SK-N-SH (cell line): Measurements from ENCODE around the gene CEP89. TPM values are rescaled to one million over a fixed set of nuclear protein-coding genes. Genes with fewer than 3 reads are reported as not detected.
A peak's percentile ranks its signal among the peaks of the same experiment; 100 is the strongest.

Experiments
- CTCF ChIA-PET: fragments of 300-600, 350-600 bp; formaldehyde crosslinking; extraction: SDS; loops from one replicate; lab custom pipeline; 2021; lab: Yijun Ruan, JAX
- POLR2A ChIA-PET: fragments of 350-600 bp; sonication (Branson Sonifier 250); formaldehyde crosslinking; extraction: SDS; loops from one replicate; lab custom pipeline; 2020; ENCODE audit warnings: antibody characterized with exemption, inconsistent platforms; lab: Yijun Ruan, JAX
- DNase-seq: peaks from one replicate; pipeline ENCODE4 v3.0.0; 2012
- H2AFZ ChIP-seq: fragments of 200-600 bp; sonication (generic); 2 replicates; pipeline ENCODE4 v1.8.1; 2016; ENCODE audit warnings: antibody characterized with exemption, mild to moderate bottlenecking, low read depth
- H3F3A ChIP-seq: fragments of 200-600 bp; sonication (generic); replicated peaks from 2 replicates; pipeline ENCODE3; 2016; ENCODE audit warnings: antibody characterized with exemption, mild to moderate bottlenecking; ENCODE audit not compliant: insufficient read depth
- H3K27ac ChIP-seq, 2 experiments: fragments of 200-500 bp in 1 of 2; fragments of 200-600 bp in 1 of 2; sonication (Bioruptor generic) in 1 of 2; sonication (generic), shearing (Covaris generic) in 1 of 2; 2 replicates each; pipeline versions ENCODE4 v1.5.1 to v1.6.1; 2014 to 2016; ENCODE audit warnings: low read depth in 2 of 2, inconsistent platforms in 1 of 2, low read length in 1 of 2, mild to moderate bottlenecking in 1 of 2, mixed read lengths in 1 of 2
- H3K27me3 ChIP-seq: fragments of 200-600 bp; sonication (generic), shearing (Covaris generic); 2 replicates; pipeline ENCODE4 v1.6.1; 2016; ENCODE audit warnings: mixed run types; ENCODE audit not compliant: insufficient read depth
- H3K36me3 ChIP-seq, 2 experiments: fragments of 200-500 bp in 1 of 2; fragments of 200-600 bp in 1 of 2; sonication (Bioruptor generic) in 1 of 2; sonication (generic) in 1 of 2; replicated peaks in 1 of 2; 2 replicates each; pipeline versions ENCODE3 to v1.5.1; 2014 to 2016; ENCODE audit warnings: low read length in 1 of 2, mild to moderate bottlenecking in 1 of 2; ENCODE audit not compliant: insufficient read depth in 2 of 2, control insufficient read depth in 1 of 2
- H3K4me1 ChIP-seq, 2 experiments: fragments of 200-500 bp in 1 of 2; fragments of 200-600 bp in 1 of 2; sonication (Bioruptor generic) in 1 of 2; sonication (generic), shearing (Covaris generic) in 1 of 2; 2 replicates each; pipeline versions ENCODE4 v1.5.1 to v1.6.1; 2014 to 2016; ENCODE audit warnings: low read depth in 1 of 2, low read length in 1 of 2, mixed run types in 1 of 2; ENCODE audit not compliant: insufficient read depth in 2 of 2, control insufficient read depth in 1 of 2
- H3K4me2 ChIP-seq: fragments of 200-600 bp; sonication (generic), shearing (Covaris generic); 2 replicates; pipeline ENCODE4 v1.6.1; 2017; ENCODE audit warnings: mixed run types
- H3K4me3 ChIP-seq, 2 experiments: fragments of 200-500 bp in 1 of 2; fragments of 200-600 bp in 1 of 2; sonication (Bioruptor generic) in 1 of 2; sonication (generic), shearing (Covaris generic) in 1 of 2; 2 replicates each; pipeline versions ENCODE4 v1.5.1 to v1.8.1; 2014 to 2016; ENCODE audit warnings: low read depth in 2 of 2, inconsistent platforms in 1 of 2, low read length in 1 of 2, mild to moderate bottlenecking in 1 of 2, mixed read lengths in 1 of 2, moderate library complexity in 1 of 2
- H3K79me2 ChIP-seq: fragments of 200-600 bp; sonication (generic); 2 replicates; pipeline ENCODE4 v1.8.1; 2017; ENCODE audit warnings: mild to moderate bottlenecking; ENCODE audit not compliant: insufficient read depth
- H3K9ac ChIP-seq: fragments of 200-600 bp; sonication (generic); 2 replicates; pipeline ENCODE4 v1.6.1; 2017; ENCODE audit warnings: mixed run types
- H3K9me2 ChIP-seq: fragments of 200-600 bp; sonication (generic); 2 replicates; pipeline ENCODE4 v1.6.1; 2017; ENCODE audit warnings: mixed run types
- H3K9me3 ChIP-seq: fragments of 200-600 bp; sonication (generic); 2 replicates; pipeline ENCODE4 v1.6.1; 2017; ENCODE audit warnings: mixed run types, mild to moderate bottlenecking, moderate library complexity
- H4K20me1 ChIP-seq: fragments of 200-600 bp; sonication (generic); 2 replicates; pipeline ENCODE4 v1.6.1; 2017; ENCODE audit warnings: mild to moderate bottlenecking, mixed run types; ENCODE audit not compliant: insufficient read depth
- CHD2 ChIP-seq: fragments of 150-350 bp; IDR thresholded peaks from 2 replicates; pipeline ENCODE4 v1.6.1; 2018; ENCODE audit warnings: low read length; ENCODE audit not compliant: partially characterized antibody
- ELF1 ChIP-seq: IDR thresholded peaks from 2 replicates; pipeline ENCODE4 v1.4.0; 2012
- EP300 ChIP-seq, 2 experiments: IDR thresholded peaks; 2 replicates each; pipeline versions ENCODE4 v1.4.0 to v1.6.1; 2012; ENCODE audit warnings: borderline replicate concordance in 1 of 2, low read depth in 1 of 2, low read length in 1 of 2
- EZH2phosphoT487 ChIP-seq: fragments of 200-600 bp; sonication (generic); IDR thresholded peaks from 2 replicates; pipeline ENCODE4 v1.6.1; 2017; ENCODE audit warnings: low read depth, mixed run types, mild to moderate bottlenecking, antibody characterized with exemption, moderate library complexity, borderline replicate concordance
- FOSL2 ChIP-seq: IDR thresholded peaks from 2 replicates; pipeline ENCODE4 v1.4.0; 2012; ENCODE audit warnings: low read depth, mild to moderate bottlenecking, moderate library complexity, borderline replicate concordance
- FOXM1 ChIP-seq: IDR thresholded peaks from 2 replicates; pipeline ENCODE4 v1.4.0; 2012; ENCODE audit warnings: low read depth, mild to moderate bottlenecking
- GATA2 ChIP-seq: sonication (generic); formaldehyde crosslinking; IDR thresholded peaks from 2 replicates; pipeline ENCODE4 v1.5.0; 2020; ENCODE audit warnings: mild to moderate bottlenecking, missing genetic modification reagents
- IRF3 ChIP-seq: fragments of 150-350 bp; IDR thresholded peaks from 2 replicates; pipeline ENCODE4 v1.6.1; 2016; ENCODE audit warnings: mild to moderate bottlenecking, low read depth, low read length
- MEF2A ChIP-seq: IDR thresholded peaks from 2 replicates; pipeline ENCODE4 v1.4.0; 2012; ENCODE audit warnings: low read depth, borderline replicate concordance
- MXI1 ChIP-seq: IDR thresholded peaks from 2 replicates; pipeline ENCODE4 v1.6.1; 2012; ENCODE audit warnings: mild to moderate bottlenecking, low read depth, low read length, improper control_type of control experiment
- NFIC ChIP-seq: IDR thresholded peaks from 2 replicates; pipeline ENCODE4 v1.4.0; 2012; ENCODE audit warnings: borderline replicate concordance
- NRF1 ChIP-seq: IDR thresholded peaks from 2 replicates; pipeline ENCODE4 v1.6.1; 2012; ENCODE audit warnings: low read depth, mild to moderate bottlenecking, low read length
- RXRA ChIP-seq: IDR thresholded peaks from 2 replicates; pipeline ENCODE4 v1.4.0; 2012; ENCODE audit warnings: low read depth, mild to moderate bottlenecking, borderline replicate concordance
- SMC3 ChIP-seq: IDR thresholded peaks from 2 replicates; pipeline ENCODE4 v1.6.1; 2012; ENCODE audit warnings: low read depth, low read length, improper control_type of control experiment
- TAF1 ChIP-seq: IDR thresholded peaks from 2 replicates; pipeline ENCODE4 v1.6.1; 2012; ENCODE audit warnings: low read depth, mild to moderate bottlenecking, low read length, moderate library complexity, borderline replicate concordance
- TEAD4 ChIP-seq: IDR thresholded peaks from 2 replicates; pipeline ENCODE4 v1.4.0; 2012; ENCODE audit warnings: mild to moderate bottlenecking, borderline replicate concordance; ENCODE audit not compliant: insufficient read depth
- YY1 ChIP-seq: IDR thresholded peaks from 2 replicates; pipeline ENCODE4 v1.4.0; 2012; ENCODE audit warnings: low read depth, mild to moderate bottlenecking
- WGBS: methylation state at CpG from one replicate; pipeline ENCODE4 v1.1.6; 2017; ENCODE audit warnings: low lambda C conversion rate; 5-methylcytosine and 5-hydroxymethylcytosine counted together
- polyA plus RNA-seq, 3 experiments: library from polyadenylated mRNA; depleted of rRNA; stranded (reverse); fragments of >200 nt; gene quantifications; 2 replicates each; pipeline ENCODE4 v1.2.3, GENCODE V29; 2012
- TF ChIP-seq, protein P1 (sequence below): fragments of 150-350 bp; IDR thresholded peaks from 2 replicates; pipeline ENCODE4 v1.6.1; 2017; ENCODE audit warnings: antibody characterized with exemption, low read length, low read depth, borderline replicate concordance
- TF ChIP-seq, protein P2 (sequence below): IDR thresholded peaks from 2 replicates; pipeline ENCODE4 v1.4.0; 2012; ENCODE audit warnings: low read depth
- TF ChIP-seq, protein P3 (sequence below): IDR thresholded peaks from 2 replicates; pipeline ENCODE4 v1.6.1; 2012; ENCODE audit warnings: mild to moderate bottlenecking, low read depth, low read length, moderate library complexity
- TF ChIP-seq, protein P4 (sequence below): IDR thresholded peaks from 2 replicates; pipeline ENCODE4 v1.4.0; 2012; ENCODE audit warnings: low read depth, borderline replicate concordance
- TF ChIP-seq, protein P5 (sequence below): IDR thresholded peaks from 2 replicates; pipeline ENCODE4; 2012

The CEP89 gene
- polyA plus RNA-seq (2012; rRNA removed), result 15.7 and 16.4 TPM in 2 replicates
- 11.8 and 12.7 TPM in 2 replicates for polyA plus RNA-seq (2012; cell fraction: cytosol; rRNA removed)
- 33.4 and 33.6 TPM in 2 replicates for polyA plus RNA-seq (2012; cell fraction: nucleus; rRNA removed)

DNA sequence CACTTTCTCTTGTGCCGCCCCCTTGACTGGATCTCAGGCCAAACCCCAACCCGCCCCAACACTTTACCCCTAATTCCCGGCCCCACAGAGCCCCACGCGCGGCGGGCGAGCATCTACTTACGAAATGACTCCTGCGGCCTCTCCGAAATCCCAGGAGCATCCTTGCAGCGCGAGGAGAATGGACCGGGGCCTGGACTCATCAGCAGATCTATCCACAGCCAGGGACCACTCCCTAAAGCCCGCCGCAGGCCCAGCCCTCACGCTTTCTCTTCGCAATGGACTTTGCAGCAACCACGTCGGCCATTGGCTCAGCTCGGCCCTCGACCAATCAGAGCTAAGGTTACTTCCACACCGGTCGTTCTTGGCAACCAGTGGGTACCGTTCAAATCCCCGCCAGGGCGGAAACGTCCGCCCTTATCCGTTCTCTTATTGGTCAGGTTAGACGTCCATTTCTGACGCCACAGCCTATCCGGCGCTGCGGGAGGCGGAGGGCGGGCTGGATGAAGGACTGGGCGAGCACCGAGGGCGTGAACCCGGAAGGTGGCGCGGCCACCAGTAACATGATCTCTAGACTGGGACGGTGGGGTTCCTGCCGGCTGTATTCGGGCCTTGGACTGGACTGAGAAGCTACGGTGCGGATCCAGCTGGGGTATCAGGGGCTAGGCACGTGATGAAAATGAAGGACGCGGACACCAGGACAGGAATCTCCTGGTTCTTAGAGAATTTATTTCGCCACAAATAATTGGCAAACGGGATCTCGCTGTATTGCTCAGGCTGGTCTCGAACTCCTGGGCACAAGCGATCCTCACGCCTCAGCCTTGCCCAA, at the start of gene CEP89, which contains the start of gene FAAP24:
Gene CEP89 (minus strand): TSS at position 244 of the 826 bp plus-strand sequence. CDS start 84 bp downstream, at position 160.
Gene FAAP24 (plus strand): TSS at position 528 of the 826 bp plus-strand sequence. CDS start 955 bp downstream, outside the sequence.
- Histone ChIP-seq H2AFZ (peak within 1 kb of the TSS; percentile 99), H3K9ac (peak within 1 kb of the TSS; percentile 86), H3K27me3 (no peaks in the 10 kb centered on the region), H4K20me1 (no peaks in the 10 kb centered on the region), H3K9me3 (no peaks in the 10 kb centered on the region), H3K79me2 (peaks cover 44% of the 10 kb centered on the region), H3K9me2 (no peaks in the 10 kb centered on the region), H3K4me2 (peak within 1 kb of the TSS; percentile 98), H3K4me3 (peak within 1 kb of the TSS; percentile 49 to 88), H3F3A (peaks cover 12% of the 10 kb centered on the region), H3K27ac (peak within 1 kb of the TSS; percentile 50 to 51; a peak in 2 of 4 replicates), H3K4me1 (peaks cover 0 to 10% of the 10 kb centered on the region in 2 experiments; a peak in 1 of 4 replicates), H3K36me3 (peaks cover 0 to 21% of the 10 kb centered on the region in 2 experiments)
- POLR2A ChIA-PET, result no interaction called here
- DNase-seq, result peak; percentile 97
- WGBS, result 1% methylated on average over 51 of the region's 57 CpGs
- CTCF ChIA-PET, result interaction anchor here (1.5 to 8.6 kb wide), 4 partner anchors 8 to 435 kb away, joined by 3 to 215 read pairs (median 4); no protein-coding TSS in a partner anchor
- TF ChIP-seq MXI1 (peak; percentile 95), CHD2 (peak; percentile 94), TEAD4 (no peak), TAF1 (peak; percentile 59; the same call in 1 of the 2 replicates), IRF3 (peak; percentile 98), ELF1 (peak; percentile 94), EP300 (IDR thresholded peaks at IDR 0.05; ENCODE audit: borderline replicate concordance in 1 of 2, low read depth in 1 of 2, low read length in 1 of 2) (no peak), EZH2phosphoT487 (no peak), GATA2 (CRISPR knock-in tag) (no peak), NRF1 (no peak), RXRA (no peak; the same call in 1 of the 2 replicates), FOXM1 (no peak), FOSL2 (no peak; the same call in 1 of the 2 replicates), MEF2A (no peak), SMC3 (no peak), YY1 (peak; percentile 47; the same call in 1 of the 2 replicates), NFIC (no peak)
- TF ChIP-seq, protein P1, sequence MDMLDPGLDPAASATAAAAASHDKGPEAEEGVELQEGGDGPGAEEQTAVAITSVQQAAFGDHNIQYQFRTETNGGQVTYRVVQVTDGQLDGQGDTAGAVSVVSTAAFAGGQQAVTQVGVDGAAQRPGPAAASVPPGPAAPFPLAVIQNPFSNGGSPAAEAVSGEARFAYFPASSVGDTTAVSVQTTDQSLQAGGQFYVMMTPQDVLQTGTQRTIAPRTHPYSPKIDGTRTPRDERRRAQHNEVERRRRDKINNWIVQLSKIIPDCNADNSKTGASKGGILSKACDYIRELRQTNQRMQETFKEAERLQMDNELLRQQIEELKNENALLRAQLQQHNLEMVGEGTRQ, result no peak
- TF ChIP-seq, protein P2, sequence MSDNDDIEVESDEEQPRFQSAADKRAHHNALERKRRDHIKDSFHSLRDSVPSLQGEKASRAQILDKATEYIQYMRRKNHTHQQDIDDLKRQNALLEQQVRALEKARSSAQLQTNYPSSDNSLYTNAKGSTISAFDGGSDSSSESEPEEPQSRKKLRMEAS, result peak; percentile 43
- TF ChIP-seq, protein P3, sequence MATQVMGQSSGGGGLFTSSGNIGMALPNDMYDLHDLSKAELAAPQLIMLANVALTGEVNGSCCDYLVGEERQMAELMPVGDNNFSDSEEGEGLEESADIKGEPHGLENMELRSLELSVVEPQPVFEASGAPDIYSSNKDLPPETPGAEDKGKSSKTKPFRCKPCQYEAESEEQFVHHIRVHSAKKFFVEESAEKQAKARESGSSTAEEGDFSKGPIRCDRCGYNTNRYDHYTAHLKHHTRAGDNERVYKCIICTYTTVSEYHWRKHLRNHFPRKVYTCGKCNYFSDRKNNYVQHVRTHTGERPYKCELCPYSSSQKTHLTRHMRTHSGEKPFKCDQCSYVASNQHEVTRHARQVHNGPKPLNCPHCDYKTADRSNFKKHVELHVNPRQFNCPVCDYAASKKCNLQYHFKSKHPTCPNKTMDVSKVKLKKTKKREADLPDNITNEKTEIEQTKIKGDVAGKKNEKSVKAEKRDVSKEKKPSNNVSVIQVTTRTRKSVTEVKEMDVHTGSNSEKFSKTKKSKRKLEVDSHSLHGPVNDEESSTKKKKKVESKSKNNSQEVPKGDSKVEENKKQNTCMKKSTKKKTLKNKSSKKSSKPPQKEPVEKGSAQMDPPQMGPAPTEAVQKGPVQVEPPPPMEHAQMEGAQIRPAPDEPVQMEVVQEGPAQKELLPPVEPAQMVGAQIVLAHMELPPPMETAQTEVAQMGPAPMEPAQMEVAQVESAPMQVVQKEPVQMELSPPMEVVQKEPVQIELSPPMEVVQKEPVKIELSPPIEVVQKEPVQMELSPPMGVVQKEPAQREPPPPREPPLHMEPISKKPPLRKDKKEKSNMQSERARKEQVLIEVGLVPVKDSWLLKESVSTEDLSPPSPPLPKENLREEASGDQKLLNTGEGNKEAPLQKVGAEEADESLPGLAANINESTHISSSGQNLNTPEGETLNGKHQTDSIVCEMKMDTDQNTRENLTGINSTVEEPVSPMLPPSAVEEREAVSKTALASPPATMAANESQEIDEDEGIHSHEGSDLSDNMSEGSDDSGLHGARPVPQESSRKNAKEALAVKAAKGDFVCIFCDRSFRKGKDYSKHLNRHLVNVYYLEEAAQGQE, result no peak
- TF ChIP-seq, protein P4, sequence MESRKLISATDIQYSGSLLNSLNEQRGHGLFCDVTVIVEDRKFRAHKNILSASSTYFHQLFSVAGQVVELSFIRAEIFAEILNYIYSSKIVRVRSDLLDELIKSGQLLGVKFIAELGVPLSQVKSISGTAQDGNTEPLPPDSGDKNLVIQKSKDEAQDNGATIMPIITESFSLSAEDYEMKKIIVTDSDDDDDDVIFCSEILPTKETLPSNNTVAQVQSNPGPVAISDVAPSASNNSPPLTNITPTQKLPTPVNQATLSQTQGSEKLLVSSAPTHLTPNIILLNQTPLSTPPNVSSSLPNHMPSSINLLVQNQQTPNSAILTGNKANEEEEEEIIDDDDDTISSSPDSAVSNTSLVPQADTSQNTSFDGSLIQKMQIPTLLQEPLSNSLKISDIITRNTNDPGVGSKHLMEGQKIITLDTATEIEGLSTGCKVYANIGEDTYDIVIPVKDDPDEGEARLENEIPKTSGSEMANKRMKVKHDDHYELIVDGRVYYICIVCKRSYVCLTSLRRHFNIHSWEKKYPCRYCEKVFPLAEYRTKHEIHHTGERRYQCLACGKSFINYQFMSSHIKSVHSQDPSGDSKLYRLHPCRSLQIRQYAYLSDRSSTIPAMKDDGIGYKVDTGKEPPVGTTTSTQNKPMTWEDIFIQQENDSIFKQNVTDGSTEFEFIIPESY, result no peak
- TF ChIP-seq, protein P5, sequence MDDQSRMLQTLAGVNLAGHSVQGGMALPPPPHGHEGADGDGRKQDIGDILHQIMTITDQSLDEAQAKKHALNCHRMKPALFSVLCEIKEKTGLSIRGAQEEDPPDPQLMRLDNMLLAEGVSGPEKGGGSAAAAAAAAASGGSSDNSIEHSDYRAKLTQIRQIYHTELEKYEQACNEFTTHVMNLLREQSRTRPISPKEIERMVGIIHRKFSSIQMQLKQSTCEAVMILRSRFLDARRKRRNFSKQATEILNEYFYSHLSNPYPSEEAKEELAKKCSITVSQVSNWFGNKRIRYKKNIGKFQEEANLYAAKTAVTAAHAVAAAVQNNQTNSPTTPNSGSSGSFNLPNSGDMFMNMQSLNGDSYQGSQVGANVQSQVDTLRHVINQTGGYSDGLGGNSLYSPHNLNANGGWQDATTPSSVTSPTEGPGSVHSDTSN, result peak; percentile 99
